Psoas muscle (tissue), 8 donors: ENCODE measurements around the gene LSM14A. TPM values are rescaled to one million over a fixed set of nuclear protein-coding genes. Genes with fewer than 3 reads are reported as not detected.
"Not testable (repeated sequence)": the region's sequence is repeated elsewhere in the genome, so short reads cannot be mapped to it uniquely, and the experiment has no call there.

Source experiments
- ATAC-seq, 4 donors: fragments of 200-7000 bp; cut with Tn5 transposase; one replicate each; pipeline ENCODE4 v1.9.1; 2020; ENCODE audit warnings: moderate library complexity in 3 of 4, mild to moderate bottlenecking in 2 of 4
- DNase-seq, 2 donors: peaks; one replicate each; pipeline ENCODE4 v3.0.0-alpha.2; 2020
- H3K27ac ChIP-seq: fragments of 200-600 bp; one replicate; pipeline ENCODE4 v1.8.0; 2022
- H3K27me3 ChIP-seq, 3 donors: fragments of 200-600 bp in 1 of 3; one replicate each; pipeline versions ENCODE4 v1.6.1 to v1.8.0; 2013 to 2022; ENCODE audit warnings: low read length in 2 of 3, mild to moderate bottlenecking in 2 of 3, moderate library complexity in 1 of 3; ENCODE audit not compliant: insufficient read depth in 3 of 3
- H3K36me3 ChIP-seq, 2 donors: fragments of 200-600 bp in 1 of 2; one replicate each; pipeline versions ENCODE4 v1.6.1 to v1.8.0; 2013 to 2022; ENCODE audit warnings: low read depth in 1 of 2, mild to moderate bottlenecking in 1 of 2, moderate library complexity in 1 of 2; ENCODE audit not compliant: insufficient read depth in 1 of 2
- H3K4me1 ChIP-seq: fragments of 200-600 bp; one replicate; pipeline ENCODE4 v1.8.0; 2022
- H3K4me3 ChIP-seq: fragments of 200-600 bp; one replicate; pipeline ENCODE4 v1.8.0; 2022; ENCODE audit warnings: mild to moderate bottlenecking
- H3K9me3 ChIP-seq: fragments of 200-600 bp; one replicate; pipeline ENCODE4 v1.8.0; 2022
- CTCF ChIP-seq: fragments of 200-600 bp; IDR thresholded peaks from one replicate; pipeline ENCODE4 v1.8.0; 2022; ENCODE audit warnings: antibody characterized with exemption
- WGBS, 3 donors: extraction: QIAGEN DNeasy Blood & Tissue Kit; methylation state at CpG; one replicate each; pipeline versions ENCODE4 v1.1.6 to v1.1.7; 2013; 5-methylcytosine and 5-hydroxymethylcytosine counted together
- intact Hi-C, 2 donors: fragments of 100-400 bp; cut with DNase I; formaldehyde crosslinking; loops; one replicate each; pipeline versions ENCODE4 v1.11.0 to v1.14.2; 2022
- polyA plus RNA-seq, 3 donors: library from polyadenylated mRNA; stranded (reverse); fragments of 200-250 nt; gene quantifications; one replicate each; pipeline ENCODE4 v1.2.3, GENCODE V29; 2013
- total RNA-seq, 4 donors: library from RNA; stranded (reverse); fragmentation: NEBNext Ultra II Directional in 2 of 4; extraction: Animal tissue kit (Norgen Biotek cat#: 25700) in 2 of 4; gene quantifications; one replicate each; pipeline versions ENCODE4 v1.2.1 to v1.2.4, GENCODE V29; 2021 to 2023
- donor health status: healthy with polysubstance abuse.
- donor health status: DM: no; HTN: no; CAD: no; lungs with moderate emphysema.
- donor health status: Bipolar disorder and iron deficiency.
- donor health status: healthy.
- donor health status: DM: yes; HTN: yes; CAD: no.
- donor health status: DM: no; HTN: no; CAD: no.
- donor health status: DM: no; HTN: no; CAD: no.
- donor health status: DM: yes; HTN: yes; CAD: no.

LSM14A gene
- total and polyA plus RNA-seq, 7 donors: 65.0 to 155 (median 87.5) TPM

GRCh38 chr19:34171539-34171876, 796 bp upstream of the LSM14A start:
- H3K4me1 ChIP-seq: peaks cover 37% of the 10 kb centered on the region
- peak overlapping the region; percentile 97 for H3K27ac ChIP-seq
- TF ChIP-seq CTCF: no peak
- no peak for DNase-seq
- intact Hi-C loops: no loop called here
- no peaks in the 10 kb centered on the region for H3K27me3 ChIP-seq
- no peaks in the 10 kb centered on the region for H3K9me3 ChIP-seq
- ATAC-seq: peak in 2 of 4 donors; percentile 6 to 18
- peak overlapping the region; percentile 99 for H3K4me3 ChIP-seq
- 26 to 33% (median 27%) methylated on average over 9 of the region's 9 CpGs for WGBS, 3 donors
- no peaks in the 10 kb centered on the region for H3K36me3 ChIP-seq

- H3K9me3 ChIP-seq: no peaks in the 10 kb centered on the region
- DNase-seq (peak in 1 of 2 donors; percentile 41), ATAC-seq (peak; percentile 54 to 62 (median 60))
- intact Hi-C loops: no loop called here
- H3K27ac ChIP-seq: peak overlapping the region; percentile 97
- peaks cover 49% of the 10 kb centered on the region for H3K4me1 ChIP-seq
- peak overlapping the region; percentile 99 for H3K4me3 ChIP-seq
- no peaks in the 10 kb centered on the region for H3K36me3 ChIP-seq
- 0 to 1% (median 1%) methylated on average over 48 to 58 of the region's 58 CpGs for WGBS, 3 donors
- TF ChIP-seq CTCF: no peak
- no peaks in the 10 kb centered on the region for H3K27me3 ChIP-seq
Measured at GRCh38 chr19:34172661-34173192, 423 bp downstream of the LSM14A start.

- ATAC-seq: peak in 3 of 4 donors; percentile 6 to 7 (median 7)
- no peaks in the 10 kb centered on the region for H3K36me3 ChIP-seq
- intact Hi-C loops: no loop called here
- peak; percentile 34 to 54 for DNase-seq
- H3K4me3 ChIP-seq: peak overlapping the region; percentile 99
- no peaks in the 10 kb centered on the region for H3K9me3 ChIP-seq
- no peaks in the 10 kb centered on the region for H3K27me3 ChIP-seq
- peaks cover 55% of the 10 kb centered on the region for H3K4me1 ChIP-seq
- H3K27ac ChIP-seq: peak overlapping the region; percentile 97
- TF ChIP-seq CTCF: no peak
- WGBS, 3 donors: 2 to 3% (median 2%) methylated on average over 23 of the region's 23 CpGs
Measured at GRCh38 chr19:34173193-34173956, 1.1 kb downstream of the LSM14A start.

GRCh38 chr19:34175173-34175572, 2.9 kb downstream of the LSM14A start:
- 67 to 79% (median 68%) methylated on average over 8 of the region's 8 CpGs for WGBS, 3 donors
- H3K4me1 ChIP-seq: peaks cover 73% of the 10 kb centered on the region
- H3K27ac ChIP-seq: peak overlapping the region; percentile 97

GRCh38 chr19:34176581-34176980, 4.3 kb downstream of the LSM14A start:
- ATAC-seq (no peak), DNase-seq (no peak)
- no peaks in the 10 kb centered on the region for H3K27me3 ChIP-seq
- TF ChIP-seq CTCF: no peak
- peaks cover 0 to 3% of the 10 kb centered on the region in 2 donors for H3K36me3 ChIP-seq
- H3K27ac ChIP-seq: peak overlapping the region; percentile 97
- WGBS, 3 donors: 32 to 40% (median 37%) methylated on average over 3 of the region's 3 CpGs
- peak overlapping the region; percentile 31 for H3K4me3 ChIP-seq
- H3K9me3 ChIP-seq: no peaks in the 10 kb centered on the region
- peaks cover 75% of the 10 kb centered on the region for H3K4me1 ChIP-seq
- intact Hi-C loops: no loop called here

More at GRCh38 chr19:34175173-34175572, 2.9 kb downstream of the LSM14A start:
- H3K9me3 ChIP-seq, H3K27me3 ChIP-seq, DNase-seq, ATAC-seq, H3K36me3 ChIP-seq, intact Hi-C loops: not testable (repeated sequence)
- peak overlapping the region; percentile 99 for H3K4me3 ChIP-seq
